ENCODE results near the gene GCN1.

GCN1 gene

DNA sequence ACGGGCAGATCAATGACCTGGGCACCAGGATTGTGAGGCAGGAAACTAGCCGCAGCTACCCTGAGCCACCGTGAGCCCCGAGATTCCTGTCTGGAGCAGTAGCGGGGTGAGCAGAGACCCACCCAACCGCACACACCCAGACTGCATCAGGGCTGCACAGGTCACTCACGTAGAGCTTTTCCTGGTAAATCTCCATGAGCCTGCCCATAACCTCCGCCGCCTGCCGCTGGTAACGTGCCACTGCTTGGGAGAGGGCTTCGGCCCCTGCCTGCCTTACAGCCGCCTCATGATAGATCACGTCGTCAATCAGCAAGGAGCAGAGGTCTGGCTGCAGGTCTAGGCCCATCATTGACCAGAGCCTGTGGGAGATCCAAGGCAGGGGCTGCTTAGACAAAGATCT lies 39.4 kb downstream of the GCN1 start:
- TF ChIP-seq POLR2A (IDR thresholded peaks at IDR 0.05; ENCODE audit: extremely low read depth, insufficient read length) (no peak), MYC (IDR thresholded peaks at IDR 0.05; ENCODE audit: low read depth, low read length) (no peak), CTCF (IDR thresholded peaks at IDR 0.05; ENCODE audit: low read depth, low read length) (no peak)
- TF ChIP-seq, protein P1, sequence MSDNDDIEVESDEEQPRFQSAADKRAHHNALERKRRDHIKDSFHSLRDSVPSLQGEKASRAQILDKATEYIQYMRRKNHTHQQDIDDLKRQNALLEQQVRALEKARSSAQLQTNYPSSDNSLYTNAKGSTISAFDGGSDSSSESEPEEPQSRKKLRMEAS (IDR thresholded peaks at IDR 0.05; ENCODE audit: low read depth, low read length) = no peak
- DNase-seq (ENCODE audit: low read depth) = no peak
- no peak overlapping the region for H3K4me3 ChIP-seq (ENCODE audit: low read depth, low read length)

- TF ChIP-seq CTCF (IDR thresholded peaks at IDR 0.05; ENCODE audit: low read depth, low read length) (no peak), MYC (IDR thresholded peaks at IDR 0.05; ENCODE audit: low read depth, low read length) (no peak), POLR2A (IDR thresholded peaks at IDR 0.05; ENCODE audit: extremely low read depth, insufficient read length) (no peak)
- TF ChIP-seq, protein P1 (IDR thresholded peaks at IDR 0.05; ENCODE audit: low read depth, low read length) = no peak
- no peak overlapping the region for H3K4me3 ChIP-seq (ENCODE audit: low read depth, low read length)
- DNase-seq (ENCODE audit: low read depth) = no peak
Measured at GRCh38 chr12:120150919-120151525, 43.5 kb downstream of the GCN1 start.

DNA sequence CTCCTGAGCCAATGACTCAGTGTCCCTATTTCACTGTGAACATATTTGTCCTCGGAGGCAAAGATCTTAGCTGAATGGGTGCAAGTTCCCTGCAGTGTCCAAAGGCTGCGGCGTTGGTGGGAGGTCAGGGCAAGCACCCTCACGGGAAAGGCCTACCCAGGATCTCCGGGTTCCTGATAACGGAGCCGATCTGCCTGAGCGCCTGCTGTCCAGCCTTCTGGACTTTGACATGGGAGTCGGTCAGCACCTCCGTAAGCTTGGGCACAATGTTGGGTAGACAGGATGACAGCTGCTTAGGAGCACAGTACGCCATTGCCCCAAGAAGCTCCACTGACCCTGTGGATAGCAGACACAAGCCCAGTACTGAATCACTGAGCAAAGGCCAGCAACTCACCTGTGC lies 46.5 kb downstream of the GCN1 start:
- TF ChIP-seq POLR2A (IDR thresholded peaks at IDR 0.05; ENCODE audit: extremely low read depth, insufficient read length) (no peak), CTCF (IDR thresholded peaks at IDR 0.05; ENCODE audit: low read depth, low read length) (no peak), MYC (IDR thresholded peaks at IDR 0.05; ENCODE audit: low read depth, low read length) (no peak)
- TF ChIP-seq, protein P1 (IDR thresholded peaks at IDR 0.05; ENCODE audit: low read depth, low read length) = no peak
- H3K4me3 ChIP-seq (ENCODE audit: low read depth, low read length) = no peak overlapping the region
- DNase-seq (ENCODE audit: low read depth) = no peak

GRCh38 chr12:120145164-120145563 lies 49.4 kb downstream of the GCN1 start:
- TF ChIP-seq, protein P1 (IDR thresholded peaks at IDR 0.05; ENCODE audit: low read depth, low read length) = no peak
- TF ChIP-seq POLR2A (IDR thresholded peaks at IDR 0.05; ENCODE audit: extremely low read depth, insufficient read length) (no peak), MYC (IDR thresholded peaks at IDR 0.05; ENCODE audit: low read depth, low read length) (no peak), CTCF (IDR thresholded peaks at IDR 0.05; ENCODE audit: low read depth, low read length) (no peak)
- DNase-seq (ENCODE audit: low read depth) = no peak
- no peak overlapping the region for H3K4me3 ChIP-seq (ENCODE audit: low read depth, low read length)

DNA sequence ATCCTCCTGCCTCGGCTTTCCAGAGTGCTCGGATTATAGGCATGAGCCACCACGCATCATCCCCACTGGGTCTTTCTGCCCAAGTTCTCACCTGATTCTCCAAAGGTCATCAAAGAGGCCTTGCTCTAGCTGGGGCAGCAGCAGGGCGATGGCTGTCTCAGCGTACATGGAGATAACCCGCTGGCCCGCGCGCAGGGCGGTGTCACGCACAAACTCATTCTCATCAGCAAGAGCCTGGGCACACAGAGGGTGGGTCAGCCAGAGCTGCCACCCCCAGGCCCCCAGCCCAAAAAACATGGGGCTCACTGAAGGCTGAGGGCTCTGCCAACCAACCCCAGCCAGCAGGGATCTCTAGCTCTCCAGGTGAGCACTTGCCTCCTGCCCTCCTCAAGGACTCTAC lies 50.3 kb downstream of the GCN1 start:
- no peak overlapping the region for H3K4me3 ChIP-seq (ENCODE audit: low read depth, low read length)
- no peak for TF ChIP-seq POLR2A (IDR thresholded peaks at IDR 0.05; ENCODE audit: extremely low read depth, insufficient read length)
- TF ChIP-seq CTCF (IDR thresholded peaks at IDR 0.05; ENCODE audit: low read depth, low read length) = no peak
- TF ChIP-seq, protein P1 (IDR thresholded peaks at IDR 0.05; ENCODE audit: low read depth, low read length) = no peak
- no peak for TF ChIP-seq MYC (IDR thresholded peaks at IDR 0.05; ENCODE audit: low read depth, low read length)
- no peak for DNase-seq (ENCODE audit: low read depth)

Measured in NB4 (cell line).